GM18868 (cell line): Measurements from ENCODE around the gene MARK3.

ENCODE experiments used
- ATAC-seq: cut with Tn5 transposase; IDR thresholded peaks from one replicate; pipeline ENCODE4 v1.9.1; 2021; ENCODE audit warnings: mild to moderate bottlenecking, moderate library complexity; ENCODE audit not compliant: unreplicated experiment

Gene MARK3

GRCh38 chr14:103393676-103394626 is 8.7 kb downstream of the MARK3 start:
- ATAC-seq, result no peak

GRCh38 chr14:103395244-103395643 is 10.0 kb downstream of the MARK3 start:
- no peak for ATAC-seq

GRCh38 chr14:103396463-103396862 is 11.2 kb downstream of the MARK3 start:
- no peak for ATAC-seq

DNA sequence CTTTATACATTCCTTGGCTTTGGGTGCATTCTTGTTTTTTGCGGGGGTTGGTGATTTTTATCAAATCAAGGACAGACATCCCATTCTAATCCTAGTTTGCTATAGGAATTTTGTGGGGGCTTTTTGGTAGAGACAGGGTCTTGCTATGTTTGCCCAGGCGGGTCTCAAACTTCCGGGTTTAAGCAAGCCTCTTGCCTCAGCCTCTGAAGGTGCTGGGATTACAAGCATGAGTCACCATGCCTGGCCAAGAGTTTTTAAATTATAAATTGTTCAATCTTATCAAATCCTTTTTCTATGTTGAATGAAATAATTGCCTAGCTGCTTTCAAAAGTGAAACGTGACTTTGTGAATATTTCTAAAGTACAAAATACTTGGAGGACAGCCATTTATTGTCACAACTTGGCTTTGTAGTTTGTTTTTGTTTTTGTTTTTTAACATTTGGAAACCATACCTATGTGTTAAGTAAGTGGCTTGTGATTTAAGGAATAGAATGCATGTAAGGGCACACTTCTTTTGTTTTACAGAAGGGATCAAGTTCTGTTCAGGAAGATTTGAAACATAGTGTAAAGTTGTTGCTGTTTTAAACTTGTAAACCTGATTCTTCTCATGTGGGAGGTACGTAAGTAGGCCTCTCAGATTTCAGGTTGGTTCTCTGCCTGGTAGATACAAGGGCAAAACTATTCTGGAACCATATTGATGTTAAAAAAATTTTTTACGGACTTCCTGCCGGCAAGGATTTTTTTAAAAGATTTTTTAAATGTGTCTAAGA is 13.4 kb downstream of the MARK3 start:
- ATAC-seq, result no peak

GRCh38 chr14:103400537-103400936 is 15.3 kb downstream of the MARK3 start:
- ATAC-seq, result no peak

DNA sequence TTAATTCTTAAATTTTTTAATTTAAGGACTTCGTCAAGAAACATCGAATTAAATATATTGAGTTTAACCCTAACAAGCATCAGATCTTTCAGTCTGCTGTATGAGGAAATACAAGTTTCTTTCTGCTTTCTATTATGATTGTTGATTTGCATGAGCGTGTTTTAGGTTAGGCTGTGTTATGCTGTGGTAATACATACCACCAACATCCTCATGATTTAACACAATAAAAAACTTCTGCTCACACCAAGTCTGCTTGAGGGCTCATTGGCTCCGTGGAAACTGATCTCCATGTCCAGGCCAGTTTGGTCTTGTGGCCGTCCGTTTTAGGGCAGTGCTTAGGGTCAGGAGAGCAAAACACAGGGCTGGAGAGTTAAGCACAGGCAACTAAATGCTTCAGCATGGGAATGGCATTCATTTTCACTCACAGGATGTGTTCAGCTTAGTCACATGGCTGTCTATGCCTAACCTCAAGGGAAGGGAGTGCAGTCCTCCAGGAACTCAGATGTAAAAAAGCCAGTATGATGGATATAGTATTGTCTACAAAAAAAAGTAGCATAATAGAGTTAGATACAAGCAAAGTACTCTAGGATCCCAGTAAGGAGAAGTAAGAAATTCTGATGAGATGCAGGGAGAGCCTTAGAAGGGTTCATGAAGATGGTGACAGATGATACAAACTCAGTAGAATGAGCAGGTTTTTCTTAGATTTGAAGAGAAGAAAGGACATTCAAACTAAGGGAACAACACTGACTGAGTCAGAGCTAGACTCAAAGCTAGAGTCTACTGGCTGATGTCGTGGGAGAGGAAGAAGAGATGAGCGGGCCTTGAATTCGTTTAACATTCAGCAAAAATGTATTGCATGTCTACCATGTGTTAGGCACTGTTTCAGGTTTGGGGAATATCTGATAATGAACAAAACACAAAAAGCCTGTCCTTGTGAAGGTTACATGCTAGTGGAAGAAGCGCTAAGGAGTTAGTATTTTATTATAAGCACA is 16.3 kb downstream of the MARK3 start:
- ATAC-seq, result no peak

DNA sequence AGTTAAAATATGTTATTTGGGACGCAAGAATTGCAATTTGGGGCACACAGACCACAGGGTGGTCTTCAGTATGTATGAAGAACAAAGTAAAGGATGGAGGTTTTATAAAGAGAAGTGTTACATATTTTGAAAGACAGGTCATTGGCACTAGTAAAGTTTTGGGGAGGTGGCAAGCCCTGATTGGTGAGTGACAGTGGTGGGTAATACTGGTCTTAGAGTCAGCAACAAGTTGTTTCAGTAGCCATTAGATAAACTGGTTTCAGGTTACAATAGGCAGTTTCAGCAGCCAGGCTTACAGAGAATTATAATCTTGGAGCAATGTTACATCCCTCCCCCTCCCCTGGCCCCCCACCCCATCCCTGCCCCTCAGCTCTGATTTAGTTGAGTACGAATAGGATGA is 17.5 kb downstream of the MARK3 start:
- ATAC-seq, result no peak

- no peak for ATAC-seq
Measured at GRCh38 chr14:103404032-103404918, 19.1 kb downstream of the MARK3 start.

DNA sequence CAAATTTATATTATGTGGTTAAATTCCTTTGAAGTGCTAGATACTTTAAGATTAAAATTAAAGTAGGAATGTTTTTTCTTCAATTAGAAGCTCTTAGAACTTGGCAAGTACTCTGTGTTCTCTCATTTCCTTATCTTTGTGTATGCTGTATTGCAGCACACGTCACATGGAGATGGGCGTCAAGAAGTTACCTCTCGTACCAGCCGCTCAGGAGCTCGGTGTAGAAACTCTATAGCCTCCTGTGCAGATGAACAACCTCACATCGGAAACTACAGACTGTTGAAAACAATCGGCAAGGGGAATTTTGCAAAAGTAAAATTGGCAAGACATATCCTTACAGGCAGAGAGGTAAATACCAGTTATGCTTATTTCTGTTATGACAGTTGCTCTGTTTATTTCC is 19.7 kb downstream of the MARK3 start:
- ATAC-seq, result no peak

DNA sequence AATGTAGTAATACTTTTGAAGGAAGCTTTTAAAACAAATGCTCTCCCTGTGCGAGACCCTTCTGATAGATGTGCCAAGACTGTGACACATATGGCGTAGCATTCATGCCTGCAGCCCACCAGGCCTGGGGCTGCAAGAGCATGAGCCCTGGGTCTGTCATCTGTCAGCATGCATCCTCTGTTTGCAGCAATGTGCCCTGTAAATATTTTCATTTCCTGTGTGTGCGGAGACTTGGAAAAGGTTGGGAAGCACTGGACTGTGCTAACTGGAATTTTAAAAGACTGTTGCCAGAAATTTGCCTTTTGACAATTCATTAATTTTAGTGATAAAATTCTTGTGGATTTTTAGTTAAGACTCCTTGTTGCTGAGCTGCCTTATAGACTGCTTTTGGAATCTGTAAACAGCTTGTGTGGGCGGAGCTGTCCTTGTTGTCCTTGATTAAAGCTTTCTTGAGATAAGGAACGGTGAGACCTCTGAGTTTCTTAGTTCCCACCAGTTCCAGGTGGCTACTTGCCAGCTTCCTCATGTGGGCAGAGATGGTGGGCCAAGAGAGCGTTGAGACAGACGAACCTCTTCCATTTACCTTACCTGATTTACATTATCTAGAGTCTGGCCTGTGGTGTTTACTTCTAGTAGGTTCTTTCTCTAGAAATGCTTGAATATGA is 23.4 kb downstream of the MARK3 start:
- ATAC-seq, result no peak

DNA sequence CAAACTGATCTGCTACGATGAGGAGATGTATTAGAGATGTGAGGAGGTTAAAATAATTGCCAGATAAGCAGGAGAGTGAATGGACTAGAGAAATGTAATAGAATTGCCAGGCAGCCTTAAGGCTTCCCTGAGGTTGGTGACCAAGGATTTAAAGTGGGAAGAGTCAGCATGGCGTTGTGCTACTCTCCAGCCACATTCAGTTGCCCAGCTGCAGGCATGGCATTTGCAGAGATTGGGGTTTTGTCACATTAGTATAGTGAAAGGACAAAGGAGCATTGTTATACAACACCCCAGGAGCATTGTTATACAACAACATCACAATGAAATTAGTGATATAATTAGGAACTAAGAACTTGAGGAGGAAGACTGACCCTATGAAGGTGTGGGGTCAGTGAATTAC is 31.7 kb downstream of the MARK3 start:
- no peak for ATAC-seq

- ATAC-seq, result no peak
Measured at GRCh38 chr14:103418481-103418818, 33.2 kb downstream of the MARK3 start.

DNA sequence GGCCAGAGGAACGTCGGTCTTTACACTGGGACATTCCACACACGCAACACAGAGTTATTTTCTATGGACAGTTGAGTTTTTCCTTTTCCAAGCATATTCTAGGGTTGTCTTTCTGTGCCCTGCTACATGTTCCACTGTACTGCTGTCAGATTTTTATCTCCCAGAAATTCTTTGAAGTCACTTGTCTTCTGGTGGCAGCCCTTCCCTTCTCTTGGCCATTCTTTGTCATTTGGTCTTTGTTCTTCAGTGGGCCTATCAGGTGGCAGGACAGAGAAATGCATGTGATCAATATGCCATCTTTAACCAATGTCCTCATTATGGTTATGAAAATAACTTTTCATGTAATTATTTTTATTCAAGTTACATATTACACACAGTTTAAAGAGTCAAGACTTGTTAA is 36.3 kb downstream of the MARK3 start:
- no peak for ATAC-seq

DNA sequence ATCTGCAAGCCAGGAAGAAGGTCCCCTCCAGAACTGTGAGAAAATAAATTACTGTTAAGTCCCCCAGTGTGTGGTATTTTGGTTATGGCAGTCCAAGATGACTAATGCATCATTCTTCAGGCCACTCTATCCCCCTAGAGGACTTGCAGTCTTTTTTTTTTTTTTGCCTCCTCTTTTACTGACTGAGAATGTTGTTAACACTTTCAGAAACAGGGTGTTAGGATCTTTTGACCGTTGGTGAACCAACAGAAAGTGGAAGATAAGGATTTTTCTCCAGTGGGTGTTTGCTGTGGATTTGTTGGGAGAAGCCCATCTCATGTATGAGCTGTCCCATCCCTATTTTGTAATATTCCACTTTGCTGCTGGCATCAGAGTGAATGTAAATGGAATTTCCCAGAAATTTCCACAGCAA is 37.8 kb downstream of the MARK3 start:
- no peak for ATAC-seq

GRCh38 chr14:103427485-103428443 is 42.5 kb downstream of the MARK3 start:
- ATAC-seq, result no peak

DNA sequence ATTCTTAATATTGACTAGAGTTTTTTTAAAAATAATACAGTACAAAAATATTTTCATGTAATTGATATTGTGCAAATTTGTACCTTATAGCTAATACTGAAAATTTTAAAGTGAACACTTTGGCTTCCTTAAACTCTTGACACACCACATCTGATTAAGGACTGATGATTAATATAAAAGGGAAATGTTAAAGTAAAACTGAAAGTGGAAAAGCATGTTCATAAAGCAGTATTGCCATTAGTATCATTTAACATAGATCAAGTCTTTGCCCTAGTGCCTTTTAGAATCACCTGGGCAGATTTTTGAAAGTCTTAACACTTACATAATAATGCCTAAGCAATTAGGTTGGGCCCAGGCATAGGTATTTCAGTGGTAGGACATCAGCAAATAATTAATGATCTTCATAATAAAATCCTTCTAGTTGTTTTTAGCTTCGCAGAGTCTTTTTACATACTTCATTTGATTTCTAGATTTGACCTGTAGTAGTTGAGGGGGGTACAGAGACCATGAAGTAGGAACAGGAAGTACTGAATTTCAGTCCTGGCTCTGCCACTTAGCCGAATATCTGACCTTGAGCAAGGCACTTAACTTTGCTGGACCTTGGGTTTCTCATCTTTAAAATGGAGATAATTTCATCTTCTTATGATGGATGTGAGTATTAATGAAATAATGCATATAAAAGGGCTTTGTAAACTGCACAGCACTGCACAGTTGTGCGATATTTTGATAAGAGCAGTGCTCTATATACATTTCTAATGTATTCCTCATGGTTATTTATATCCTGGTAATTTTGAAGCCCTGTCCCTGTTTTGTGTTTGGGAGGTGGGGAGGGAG is 43.7 kb downstream of the MARK3 start:
- ATAC-seq, result no peak

DNA sequence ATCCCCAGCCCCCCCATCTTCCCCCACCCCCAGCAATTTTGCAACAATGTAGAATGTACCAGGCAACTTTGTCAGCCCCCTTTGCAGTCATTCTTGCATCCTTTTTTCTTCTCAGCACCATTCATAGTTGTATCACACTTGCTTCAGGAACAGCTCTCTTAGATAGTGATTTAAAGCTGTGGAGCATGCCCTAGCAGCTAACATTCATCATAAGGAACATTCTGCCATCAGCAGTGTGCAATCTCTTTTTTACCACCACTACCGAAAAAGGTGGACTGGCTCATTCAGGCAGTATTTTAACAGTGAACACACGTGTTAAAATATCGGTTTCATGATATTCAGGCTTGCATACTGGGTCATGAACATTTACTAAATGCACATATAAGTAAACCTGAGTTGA is 45.1 kb downstream of the MARK3 start:
- no peak for ATAC-seq
